ENCODE results near the gene KRTAP10-11. TPM values are rescaled to one million over a fixed set of nuclear protein-coding genes. Genes with fewer than 3 reads are reported as not detected.
"Not testable (repeated sequence)": the region's sequence is repeated elsewhere in the genome, so short reads cannot be mapped to it uniquely, and the experiment has no call there.

The KRTAP10-11 gene
- not detected for total RNA-seq
- long read RNA-seq: 0 reads

- intact Hi-C loops (cut with DNase I, micrococcal nuclease); DNase-seq; ATAC-seq: not testable (repeated sequence)
Observed at GRCh38 chr21:44646366-44647221, at the start of gene KRTAP10-11. TSS of gene KRTAP10-11 (plus strand) at chr21:44646414. CDS start at chr21:44646459, 45 bp downstream.

DNA sequence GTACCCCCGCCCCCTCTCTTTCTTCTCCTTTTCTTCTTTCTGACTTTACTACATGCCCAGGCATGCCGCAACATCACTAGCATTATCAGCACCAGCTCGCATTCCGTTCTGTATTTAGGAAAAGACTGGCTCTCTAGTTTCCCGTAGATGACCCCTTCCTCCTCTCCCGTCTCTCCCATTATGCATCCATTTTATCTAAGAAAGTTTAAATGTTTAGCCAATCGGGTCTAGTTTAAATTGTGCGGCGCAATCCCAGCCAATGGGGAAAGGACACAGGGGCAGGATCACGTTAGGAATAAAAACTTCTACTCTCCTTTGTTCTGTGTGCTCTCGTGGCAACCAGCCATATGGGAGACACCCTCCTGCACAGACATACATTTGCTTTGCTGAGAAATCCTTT lies 48.2 kb upstream of the KRTAP10-11 start:
- DNase-seq: no peak
- intact Hi-C loops (cut with DNase I, micrococcal nuclease): no loop called here
- ATAC-seq: no peak

DNA sequence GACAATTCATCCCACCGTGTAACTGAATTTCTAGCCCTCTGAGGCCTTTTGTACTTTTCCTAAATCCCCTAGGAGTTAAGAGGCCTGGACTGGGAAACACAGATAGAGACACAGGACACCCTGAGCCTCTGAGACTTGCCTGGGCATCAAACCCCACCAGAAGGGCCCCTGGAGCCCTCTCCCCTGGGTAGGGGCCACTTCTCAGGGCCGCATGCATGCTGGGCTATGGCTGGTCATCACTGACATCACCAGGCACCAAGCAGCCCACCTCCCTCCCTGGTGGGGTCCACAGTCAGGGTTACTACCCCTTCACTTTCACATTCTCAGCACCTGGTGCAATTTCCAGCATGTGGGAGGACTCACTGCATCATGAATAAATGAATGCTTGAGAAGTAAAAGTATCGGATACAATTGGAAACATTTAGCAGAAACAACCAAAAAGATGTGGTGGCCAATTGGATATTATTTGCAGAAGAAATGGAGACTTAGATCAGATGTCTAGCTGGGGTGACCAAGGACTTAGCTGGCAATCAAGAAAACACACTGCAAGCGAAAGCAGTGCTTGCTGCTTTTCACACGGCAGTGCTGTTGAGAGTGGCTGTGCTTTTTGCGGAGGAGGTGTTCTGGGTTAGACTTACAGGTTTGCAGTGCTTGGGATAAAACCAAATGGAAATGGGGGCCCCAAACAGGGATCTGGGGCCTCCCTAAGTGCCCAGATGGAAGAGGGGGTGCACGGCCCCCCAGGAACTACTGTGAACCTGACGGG lies 46.8 kb upstream of the KRTAP10-11 start:
- ATAC-seq: no peak
- intact Hi-C loops (cut with DNase I, micrococcal nuclease): no loop called here
- no peak for DNase-seq

DNA sequence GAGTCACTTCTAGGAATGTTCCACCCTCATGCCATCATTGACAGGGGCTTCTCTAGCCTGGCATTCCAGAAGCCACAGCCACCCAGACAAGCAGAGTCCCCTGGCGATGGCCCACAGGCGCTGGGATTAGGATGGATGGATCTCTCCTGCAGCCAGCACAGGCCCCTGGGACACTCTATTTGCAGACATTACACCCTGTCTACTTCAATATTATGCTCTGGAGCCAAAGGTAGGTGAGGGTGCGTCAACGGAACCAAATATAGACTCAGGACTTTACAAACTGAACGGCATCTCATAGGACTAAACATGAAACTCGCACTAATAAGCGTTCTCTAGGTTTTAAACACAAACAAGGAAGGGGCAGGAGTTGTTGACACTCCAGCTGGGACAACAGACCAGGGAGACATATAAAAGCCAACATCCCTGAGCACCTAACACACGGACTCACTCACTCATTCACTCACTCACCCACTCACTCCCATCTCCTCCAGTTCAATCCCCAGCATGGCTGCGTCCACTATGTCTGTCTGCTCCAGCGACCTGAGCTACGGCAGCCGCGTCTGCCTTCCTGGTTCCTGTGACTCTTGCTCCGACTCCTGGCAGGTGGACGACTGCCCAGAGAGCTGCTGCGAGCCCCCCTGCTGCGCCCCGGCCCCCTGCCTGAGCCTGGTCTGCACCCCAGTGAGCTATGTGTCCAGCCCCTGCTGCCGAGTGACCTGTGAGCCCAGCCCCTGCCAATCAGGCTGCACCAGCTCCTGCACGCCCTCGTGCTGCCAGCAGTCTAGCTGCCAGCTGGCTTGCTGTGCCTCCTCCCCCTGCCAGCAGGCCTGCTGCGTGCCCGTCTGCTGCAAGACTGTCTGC lies 45.9 kb upstream of the KRTAP10-11 start, which contains the start of gene KRTAP10-7:
TSS of gene KRTAP10-7 (plus strand) at position 480 of the 861 bp plus-strand sequence. CDS start at position 505, 25 bp downstream.
- intact Hi-C loops (cut with DNase I, micrococcal nuclease); DNase-seq; ATAC-seq: not testable (repeated sequence)

DNA sequence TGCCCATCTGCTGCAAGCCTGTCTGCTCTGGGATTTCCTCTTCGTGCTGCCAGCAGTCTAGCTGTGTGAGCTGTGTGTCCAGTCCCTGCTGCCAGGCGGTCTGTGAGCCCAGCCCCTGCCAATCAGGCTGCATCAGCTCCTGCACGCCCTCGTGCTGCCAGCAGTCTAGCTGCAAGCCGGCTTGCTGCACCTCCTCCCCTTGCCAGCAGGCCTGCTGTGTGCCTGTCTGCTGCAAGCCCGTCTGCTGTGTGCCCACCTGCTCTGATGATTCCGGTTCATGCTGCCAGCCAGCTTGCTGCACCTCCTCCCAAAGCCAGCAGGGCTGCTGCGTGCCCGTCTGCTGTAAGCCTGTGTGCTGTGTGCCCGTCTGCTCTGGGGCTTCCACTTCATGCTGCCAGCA lies 45.1 kb upstream of the KRTAP10-11 start:
- ATAC-seq; intact Hi-C loops (cut with DNase I, micrococcal nuclease): not testable (repeated sequence)

DNA sequence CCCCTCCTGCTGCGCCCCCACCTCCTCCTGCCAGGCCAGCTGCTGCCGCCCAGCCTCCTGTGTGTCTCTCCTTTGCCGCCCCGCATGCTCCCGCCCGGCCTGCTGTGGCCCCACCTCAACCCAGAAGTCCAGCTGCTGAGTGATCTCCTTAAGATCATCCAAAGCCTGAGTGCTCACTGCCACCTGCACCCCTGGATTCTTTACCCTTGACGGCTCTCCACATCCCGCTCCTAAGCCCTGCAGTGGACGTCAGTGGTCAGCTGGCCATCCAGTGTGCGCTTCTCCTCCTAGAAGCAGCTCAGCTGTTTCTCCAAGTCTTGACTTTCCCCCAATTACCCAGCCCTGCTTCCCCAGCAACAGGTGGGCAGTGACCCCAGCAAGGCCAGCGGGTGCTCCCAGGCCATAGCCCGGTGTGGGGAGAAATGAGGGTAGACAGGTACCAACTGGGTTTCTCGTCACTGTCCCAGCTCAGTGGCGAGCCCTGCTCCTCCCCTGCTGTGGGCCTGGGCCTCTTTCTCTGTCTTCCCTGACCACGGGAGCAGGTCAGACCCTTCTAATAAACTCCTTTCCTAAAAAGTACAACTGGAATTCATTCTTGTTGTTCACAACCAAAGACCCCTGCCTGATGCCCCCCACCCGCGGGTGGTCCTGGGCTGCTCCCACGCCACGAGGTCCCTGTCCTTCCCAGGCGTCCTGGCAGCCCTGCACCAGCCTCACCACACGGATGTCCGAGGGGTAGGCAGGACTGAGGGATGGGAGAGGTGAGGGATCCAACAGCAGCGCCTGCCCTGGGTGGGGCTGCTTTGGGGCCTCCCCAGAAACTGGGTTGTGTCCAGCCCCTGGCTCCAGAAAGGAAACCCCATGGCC lies 44.4 kb upstream of the KRTAP10-11 start:
- DNase-seq (no peak), ATAC-seq (no peak)
- intact Hi-C loops (cut with DNase I, micrococcal nuclease): no loop called here

More for the DNA sequence above, 45.1 kb upstream of the KRTAP10-11 start:
- DNase-seq: not testable (repeated sequence)

- DNase-seq (no peak), ATAC-seq (no peak)
- intact Hi-C loops (cut with DNase I, micrococcal nuclease): no loop called here
Observed at GRCh38 chr21:44602463-44602850, 43.8 kb upstream of the KRTAP10-11 start.

- intact Hi-C loops (cut with DNase I, micrococcal nuclease): no loop called here
- ATAC-seq (no peak), DNase-seq (no peak)
Observed at GRCh38 chr21:44603109-44603875, 42.9 kb upstream of the KRTAP10-11 start.

DNA sequence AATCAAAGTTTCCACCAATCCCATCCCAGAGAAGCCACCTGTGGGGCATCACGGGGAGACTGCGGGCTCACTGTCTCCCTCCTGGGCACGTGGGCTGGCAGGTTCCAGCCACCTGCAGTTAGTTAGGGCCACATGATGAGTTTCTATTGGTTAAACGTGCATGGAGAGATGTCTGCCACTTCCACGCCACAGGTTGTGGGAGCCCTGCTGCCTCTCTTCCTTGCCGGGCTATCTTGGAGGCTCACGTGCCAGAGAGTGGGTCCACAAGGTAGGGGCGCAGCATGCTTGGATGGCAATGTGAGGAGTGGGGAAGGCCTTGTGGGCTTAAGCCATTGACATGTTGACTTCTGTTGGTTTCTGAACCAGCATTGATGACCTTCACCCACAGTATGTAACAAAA lies 42.3 kb upstream of the KRTAP10-11 start:
- ATAC-seq: no peak
- intact Hi-C loops (cut with DNase I, micrococcal nuclease): no loop called here
- no peak for DNase-seq

DNA sequence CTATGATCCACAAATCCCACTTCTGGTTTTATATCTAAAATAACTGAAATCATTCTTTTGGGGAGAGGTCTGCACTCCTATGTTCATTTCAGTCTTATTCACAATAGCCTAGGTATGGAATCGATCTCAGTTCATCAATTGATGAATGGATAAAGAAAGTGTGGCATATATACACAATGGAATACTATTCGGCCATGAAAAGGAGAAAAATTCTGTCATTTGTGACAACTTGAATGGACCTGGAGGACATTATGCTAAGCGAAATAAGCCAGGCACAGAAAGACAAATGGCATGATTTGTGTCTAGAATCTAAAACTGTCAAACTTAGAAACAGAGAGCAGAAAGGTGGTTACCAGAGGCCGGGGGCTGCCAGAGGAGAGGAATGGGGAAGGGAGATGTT lies 39.7 kb upstream of the KRTAP10-11 start:
- DNase-seq (no peak), ATAC-seq (no peak)
- intact Hi-C loops (cut with DNase I, micrococcal nuclease): no loop called here

- no peak for ATAC-seq
- intact Hi-C loops (cut with DNase I, micrococcal nuclease): no loop called here
- DNase-seq: no peak
Observed at GRCh38 chr21:44609193-44609592, 37.0 kb upstream of the KRTAP10-11 start.

- DNase-seq; intact Hi-C loops (cut with DNase I, micrococcal nuclease); ATAC-seq: not testable (repeated sequence)
Observed at GRCh38 chr21:44610157-44610843, 35.9 kb upstream of the KRTAP10-11 start.

GRCh38 chr21:44611551-44611950 lies 34.7 kb upstream of the KRTAP10-11 start:
- DNase-seq (no peak), ATAC-seq (no peak)
- intact Hi-C loops (cut with DNase I, micrococcal nuclease): no loop called here

DNA sequence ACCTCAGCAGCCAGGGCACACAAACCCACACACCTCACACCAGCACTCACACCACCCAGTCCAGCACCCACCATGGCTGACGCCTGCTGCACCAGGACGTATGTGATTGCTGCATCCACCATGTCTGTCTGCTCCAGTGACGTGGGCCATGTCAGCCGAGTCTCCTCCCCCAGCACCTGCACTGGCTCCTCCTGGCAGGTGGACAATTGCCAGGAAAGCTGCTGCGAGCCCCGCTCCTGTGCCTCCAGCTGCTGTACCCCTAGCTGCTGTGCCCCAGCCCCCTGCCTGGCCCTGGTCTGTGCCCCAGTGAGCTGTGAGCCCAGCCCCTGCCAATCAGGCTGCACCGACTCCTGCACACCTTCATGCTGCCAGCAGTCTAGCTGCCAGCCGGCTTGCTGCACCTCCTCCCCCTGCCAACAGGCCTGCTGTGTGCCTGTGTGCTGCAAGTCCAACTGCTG lies 34.2 kb upstream of the KRTAP10-11 start, which contains the start of gene KRTAP10-8:
TSS of gene KRTAP10-8 (plus strand) at position 51 of the 458 bp plus-strand sequence. CDS start at position 73, 22 bp downstream.
- no peak for DNase-seq
- intact Hi-C loops (cut with DNase I, micrococcal nuclease): no loop called here
- ATAC-seq: no peak

DNA sequence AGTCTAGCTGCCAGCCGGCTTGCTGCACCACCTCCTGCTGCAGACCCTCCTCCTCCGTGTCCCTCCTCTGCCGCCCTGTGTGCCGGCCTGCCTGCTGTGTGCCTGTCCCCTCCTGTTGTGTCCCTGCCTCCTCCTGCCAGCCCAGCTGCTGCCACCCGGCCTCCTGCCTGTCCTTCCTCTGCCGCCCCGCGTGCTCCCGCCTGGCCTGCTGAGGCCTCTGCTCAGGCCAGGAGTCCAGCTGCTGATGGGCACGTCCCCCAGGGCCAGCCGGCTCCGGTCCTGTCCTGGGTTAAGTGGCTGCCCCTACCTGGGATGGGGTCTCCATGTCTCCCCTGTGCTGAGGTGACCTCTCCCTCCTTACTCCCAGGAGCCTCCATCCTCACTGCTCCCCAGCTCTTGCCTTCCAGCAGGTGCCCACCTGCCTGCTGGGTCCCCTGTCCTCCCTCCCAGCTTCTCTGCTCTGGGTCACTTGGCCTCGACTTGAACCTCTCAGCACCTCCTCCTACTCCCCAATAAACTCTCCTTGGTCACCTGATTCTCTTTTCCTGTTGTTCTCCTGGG lies 33.5 kb upstream of the KRTAP10-11 start:
- intact Hi-C loops (cut with DNase I, micrococcal nuclease): no loop called here
- ATAC-seq (no peak), DNase-seq (no peak)

Data from left colon (tissue), 2 donors.